GM23338 (cell line): Measurements from ENCODE around the gene GAA. TPM values are rescaled to one million over a fixed set of nuclear protein-coding genes. Genes with fewer than 3 reads are reported as not detected.

ENCODE experiments used
- ATAC-seq: fragments of 200-7000 bp; cut with Tn5 transposase; 3 replicates; pipeline ENCODE4 v1.9.1; 2020
- DNase-seq: peaks from one replicate; pipeline ENCODE4 v3.0.0-alpha.2; 2015; ENCODE audit warnings: low spot score
- H2AFZ ChIP-seq: fragments of 200-600 bp; sonication (generic); 2 replicates; pipeline ENCODE4 v1.8.0; 2016; ENCODE audit warnings: antibody characterized with exemption, mild to moderate bottlenecking, moderate library complexity
- H3F3A ChIP-seq: fragments of 200-600 bp; sonication (generic); replicated peaks from 2 replicates; pipeline ENCODE4 v1.8.0; 2017; ENCODE audit warnings: antibody characterized with exemption, mixed run types, low read depth
- H3K27ac ChIP-seq: fragments of 200-600 bp; sonication (generic); 2 replicates; pipeline ENCODE4 v1.6.1; 2016; ENCODE audit warnings: low read depth
- H3K27me3 ChIP-seq: fragments of 200-600 bp; sonication (generic); 2 replicates; pipeline ENCODE4 v1.8.0; 2016; ENCODE audit warnings: mild to moderate bottlenecking, mixed run types, moderate library complexity; ENCODE audit not compliant: insufficient read depth
- H3K36me3 ChIP-seq: fragments of 200-600 bp; sonication (generic); 2 replicates; pipeline ENCODE4 v1.8.0; 2016; ENCODE audit warnings: mild to moderate bottlenecking; ENCODE audit not compliant: insufficient read depth
- H3K4me1 ChIP-seq: fragments of 200-600 bp; sonication (generic); 2 replicates; pipeline ENCODE4 v1.8.0; 2016; ENCODE audit warnings: mild to moderate bottlenecking, moderate library complexity; ENCODE audit not compliant: insufficient read depth
- H3K4me2 ChIP-seq: fragments of 200-600 bp; sonication (generic); 2 replicates; pipeline ENCODE4 v1.7.1; 2017; ENCODE audit warnings: mixed run types
- H3K4me3 ChIP-seq: fragments of 200-600 bp; sonication (generic); 2 replicates; pipeline ENCODE4 v1.6.1; 2016; ENCODE audit warnings: mixed run types
- H3K79me2 ChIP-seq: fragments of 200-600 bp; sonication (generic); replicated peaks from 2 replicates; pipeline ENCODE4 v1.8.0; 2017; ENCODE audit warnings: mild to moderate bottlenecking; ENCODE audit not compliant: insufficient read depth
- H3K9me2 ChIP-seq: fragments of 200-600 bp; sonication (generic); 2 replicates; pipeline ENCODE4 v1.8.0; 2017; ENCODE audit not compliant: insufficient read depth
- H4K20me1 ChIP-seq: fragments of 200-600 bp; sonication (generic); replicated peaks from 2 replicates; pipeline ENCODE4 v1.8.0; 2017; ENCODE audit warnings: mild to moderate bottlenecking; ENCODE audit not compliant: insufficient read depth
- H3K27ac Mint-ChIP-seq: 2 replicates; pipeline ENCODE4 v1.8.0; 2020; ENCODE audit warnings: inconsistent platforms, mild to moderate bottlenecking, moderate library complexity, mixed read lengths
- H3K27me3 Mint-ChIP-seq: 3 replicates; pipeline ENCODE4 v1.8.0; 2022; ENCODE audit warnings: low read depth, mild to moderate bottlenecking, moderate library complexity, mixed read lengths, inconsistent platforms; ENCODE audit not compliant: insufficient read depth, poor library complexity
- H3K36me3 Mint-ChIP-seq: 3 replicates; pipeline ENCODE4 v1.8.0; 2021; ENCODE audit warnings: low read depth, mild to moderate bottlenecking, inconsistent platforms, moderate library complexity, mixed read lengths
- H3K4me1 Mint-ChIP-seq: 3 replicates; pipeline ENCODE4 v1.8.0; 2020; ENCODE audit warnings: mild to moderate bottlenecking, inconsistent platforms, mixed read lengths
- H3K4me3 Mint-ChIP-seq: 3 replicates; pipeline ENCODE4 v1.8.0; 2021; ENCODE audit warnings: moderate library complexity, mild to moderate bottlenecking, inconsistent platforms, mixed read lengths
- H3K9me3 Mint-ChIP-seq: 3 replicates; pipeline ENCODE4 v1.8.0; 2020; ENCODE audit warnings: moderate library complexity, mild to moderate bottlenecking, inconsistent platforms, mixed read lengths
- CREB1 ChIP-seq: fragments of 250-450 bp; sonication (Bioruptor Pico); IDR thresholded peaks from 2 replicates; pipeline ENCODE4 v1.5.0; 2020; ENCODE audit warnings: low read depth, mild to moderate bottlenecking, moderate library complexity
- EZH2 ChIP-seq: fragments of 200-600 bp; sonication (generic); IDR thresholded peaks from one replicate; pipeline ENCODE4 v1.8.0; 2017; ENCODE audit warnings: antibody characterized with exemption, mild to moderate bottlenecking, low read depth; ENCODE audit not compliant: unreplicated experiment
- EZH2phosphoT487 ChIP-seq: fragments of 200-600 bp; sonication (generic); IDR thresholded peaks from one replicate; pipeline ENCODE4 v1.8.1; 2018; ENCODE audit warnings: antibody characterized with exemption; ENCODE audit not compliant: unreplicated experiment
- JUNB ChIP-seq: IDR thresholded peaks from one replicate; pipeline ENCODE4 v1.6.1; 2016; ENCODE audit warnings: antibody characterized with exemption; ENCODE audit not compliant: unreplicated experiment
- NANOG ChIP-seq: IDR thresholded peaks from 2 replicates; pipeline ENCODE4 v1.6.1; 2016; ENCODE audit warnings: antibody characterized with exemption, borderline replicate concordance
- POLR2AphosphoS5 ChIP-seq: IDR thresholded peaks from 2 replicates; pipeline ENCODE4 v1.6.1; 2016; ENCODE audit warnings: antibody characterized with exemption, low read depth
- STAT1 ChIP-seq: IDR thresholded peaks from one replicate; pipeline ENCODE4 v1.6.1; 2016; ENCODE audit warnings: antibody characterized with exemption; ENCODE audit not compliant: unreplicated experiment
- ZNF114 ChIP-seq: fragments of 250-450 bp; sonication (Bioruptor Pico); IDR thresholded peaks from 2 replicates; pipeline ENCODE4 v1.5.0; 2020; ENCODE audit warnings: mild to moderate bottlenecking, moderate library complexity
- ZNF331 ChIP-seq: fragments of 250-450 bp; sonication (Bioruptor Pico); IDR thresholded peaks from 2 replicates; pipeline ENCODE4 v1.5.0; 2020; ENCODE audit warnings: low read depth, mild to moderate bottlenecking, moderate library complexity
- polyA plus RNA-seq: library from polyadenylated mRNA; unstranded; fragments of >200 nt; fragmentation: Nextera tagmentation; extraction: Ambion mirVana; gene quantifications from 2 replicates; pipeline ENCODE4 v1.2.1, GENCODE V29; 2016
- total RNA-seq: library from RNA; depleted of rRNA; stranded (reverse); fragments of >200 nt; shearing (Covaris generic); gene quantifications from 2 replicates; pipeline ENCODE4 v1.2.3, GENCODE V29; 2014
- TF ChIP-seq, protein P1 (sequence below), 2 experiments: fragments of 200-600 bp in 1 of 2; sonication (generic) in 1 of 2; conservative IDR thresholded peaks; 2 replicates each; pipeline versions ENCODE4 v1.5.1 to v1.6.1; 2016 to 2017; ENCODE audit warnings: antibody characterized with exemption in 2 of 2, low read depth in 2 of 2, mild to moderate bottlenecking in 2 of 2, moderate library complexity in 1 of 2
- TF ChIP-seq, protein P2 (sequence below): IDR thresholded peaks from one replicate; pipeline ENCODE4 v1.6.1; 2018; ENCODE audit warnings: antibody characterized with exemption; ENCODE audit not compliant: unreplicated experiment
- TF ChIP-seq, protein P3 (sequence below): fragments of 250-450 bp; sonication (Bioruptor Pico); IDR thresholded peaks from 2 replicates; pipeline ENCODE4 v1.5.0; 2020; ENCODE audit warnings: mild to moderate bottlenecking, moderate library complexity
- TF ChIP-seq, protein P4 (sequence below): IDR thresholded peaks from 2 replicates; pipeline ENCODE4 v1.6.1; 2016; ENCODE audit warnings: antibody characterized with exemption

The GAA gene
- total and polyA plus RNA-seq, 2 experiments from 2014 or later = 72.5 to 98.1 TPM

DNA sequence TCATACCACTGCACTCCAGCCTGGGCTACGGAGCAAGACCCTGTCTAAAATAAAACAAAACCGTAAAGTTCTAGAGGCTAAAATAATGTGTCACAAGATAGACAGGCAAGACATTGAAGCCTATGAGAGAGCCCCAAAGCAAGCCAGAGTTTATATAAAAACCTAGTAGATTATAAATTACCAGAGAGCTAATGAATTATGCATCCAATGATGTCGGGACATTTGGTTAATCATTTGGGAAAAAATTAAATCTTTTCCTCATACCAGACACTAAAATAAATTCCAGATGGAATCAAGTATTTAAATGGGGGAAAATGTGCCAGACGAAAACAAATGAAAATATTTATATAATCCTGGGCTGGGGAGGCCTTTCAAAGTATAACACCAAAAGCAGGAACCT lies 40.7 kb upstream of the GAA start:
- no peak overlapping the region for H3K4me2 ChIP-seq
- no peak overlapping the region for H3K27ac Mint-ChIP-seq
- H3K4me3 Mint-ChIP-seq = no peak overlapping the region
- H3K9me3 Mint-ChIP-seq = no peaks in the 10 kb centered on the region
- H3K27me3 ChIP-seq = no peaks in the 10 kb centered on the region
- H3K27me3 Mint-ChIP-seq = peaks cover 11% of the 10 kb centered on the region
- H4K20me1 ChIP-seq = no peaks in the 10 kb centered on the region
- ATAC-seq (no peak), DNase-seq (no peak)
- peaks cover 6% of the 10 kb centered on the region; the same call in 1 of the 2 replicates for H3K4me1 ChIP-seq
- H3K4me1 Mint-ChIP-seq = peaks cover 9% of the 10 kb centered on the region
- no peaks in the 10 kb centered on the region for H3K36me3 ChIP-seq
- peaks cover 14% of the 10 kb centered on the region for H3F3A ChIP-seq
- no peaks in the 10 kb centered on the region for H3K79me2 ChIP-seq
- H3K4me3 ChIP-seq = no peak overlapping the region
- H2AFZ ChIP-seq = no peak overlapping the region
- no peaks in the 10 kb centered on the region; the same call in 1 of the 3 replicates for H3K36me3 Mint-ChIP-seq
- TF ChIP-seq EZH2phosphoT487 = no peak
- no peak for TF ChIP-seq ZNF114 (CRISPR knock-in tag)
- no peak for TF ChIP-seq JUNB
- TF ChIP-seq STAT1 = no peak
- TF ChIP-seq CREB1 (CRISPR knock-in tag) = no peak
- TF ChIP-seq EZH2 = no peak
- TF ChIP-seq, protein P1, sequence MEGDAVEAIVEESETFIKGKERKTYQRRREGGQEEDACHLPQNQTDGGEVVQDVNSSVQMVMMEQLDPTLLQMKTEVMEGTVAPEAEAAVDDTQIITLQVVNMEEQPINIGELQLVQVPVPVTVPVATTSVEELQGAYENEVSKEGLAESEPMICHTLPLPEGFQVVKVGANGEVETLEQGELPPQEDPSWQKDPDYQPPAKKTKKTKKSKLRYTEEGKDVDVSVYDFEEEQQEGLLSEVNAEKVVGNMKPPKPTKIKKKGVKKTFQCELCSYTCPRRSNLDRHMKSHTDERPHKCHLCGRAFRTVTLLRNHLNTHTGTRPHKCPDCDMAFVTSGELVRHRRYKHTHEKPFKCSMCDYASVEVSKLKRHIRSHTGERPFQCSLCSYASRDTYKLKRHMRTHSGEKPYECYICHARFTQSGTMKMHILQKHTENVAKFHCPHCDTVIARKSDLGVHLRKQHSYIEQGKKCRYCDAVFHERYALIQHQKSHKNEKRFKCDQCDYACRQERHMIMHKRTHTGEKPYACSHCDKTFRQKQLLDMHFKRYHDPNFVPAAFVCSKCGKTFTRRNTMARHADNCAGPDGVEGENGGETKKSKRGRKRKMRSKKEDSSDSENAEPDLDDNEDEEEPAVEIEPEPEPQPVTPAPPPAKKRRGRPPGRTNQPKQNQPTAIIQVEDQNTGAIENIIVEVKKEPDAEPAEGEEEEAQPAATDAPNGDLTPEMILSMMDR (conservative IDR thresholded peaks at IDR 0.05; ENCODE audit: low read depth in 2 of 2) = no peak
- no peak for TF ChIP-seq POLR2AphosphoS5
- TF ChIP-seq ZNF331 = no peak
- TF ChIP-seq, protein P2, sequence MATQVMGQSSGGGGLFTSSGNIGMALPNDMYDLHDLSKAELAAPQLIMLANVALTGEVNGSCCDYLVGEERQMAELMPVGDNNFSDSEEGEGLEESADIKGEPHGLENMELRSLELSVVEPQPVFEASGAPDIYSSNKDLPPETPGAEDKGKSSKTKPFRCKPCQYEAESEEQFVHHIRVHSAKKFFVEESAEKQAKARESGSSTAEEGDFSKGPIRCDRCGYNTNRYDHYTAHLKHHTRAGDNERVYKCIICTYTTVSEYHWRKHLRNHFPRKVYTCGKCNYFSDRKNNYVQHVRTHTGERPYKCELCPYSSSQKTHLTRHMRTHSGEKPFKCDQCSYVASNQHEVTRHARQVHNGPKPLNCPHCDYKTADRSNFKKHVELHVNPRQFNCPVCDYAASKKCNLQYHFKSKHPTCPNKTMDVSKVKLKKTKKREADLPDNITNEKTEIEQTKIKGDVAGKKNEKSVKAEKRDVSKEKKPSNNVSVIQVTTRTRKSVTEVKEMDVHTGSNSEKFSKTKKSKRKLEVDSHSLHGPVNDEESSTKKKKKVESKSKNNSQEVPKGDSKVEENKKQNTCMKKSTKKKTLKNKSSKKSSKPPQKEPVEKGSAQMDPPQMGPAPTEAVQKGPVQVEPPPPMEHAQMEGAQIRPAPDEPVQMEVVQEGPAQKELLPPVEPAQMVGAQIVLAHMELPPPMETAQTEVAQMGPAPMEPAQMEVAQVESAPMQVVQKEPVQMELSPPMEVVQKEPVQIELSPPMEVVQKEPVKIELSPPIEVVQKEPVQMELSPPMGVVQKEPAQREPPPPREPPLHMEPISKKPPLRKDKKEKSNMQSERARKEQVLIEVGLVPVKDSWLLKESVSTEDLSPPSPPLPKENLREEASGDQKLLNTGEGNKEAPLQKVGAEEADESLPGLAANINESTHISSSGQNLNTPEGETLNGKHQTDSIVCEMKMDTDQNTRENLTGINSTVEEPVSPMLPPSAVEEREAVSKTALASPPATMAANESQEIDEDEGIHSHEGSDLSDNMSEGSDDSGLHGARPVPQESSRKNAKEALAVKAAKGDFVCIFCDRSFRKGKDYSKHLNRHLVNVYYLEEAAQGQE = no peak
- TF ChIP-seq, protein P3, sequence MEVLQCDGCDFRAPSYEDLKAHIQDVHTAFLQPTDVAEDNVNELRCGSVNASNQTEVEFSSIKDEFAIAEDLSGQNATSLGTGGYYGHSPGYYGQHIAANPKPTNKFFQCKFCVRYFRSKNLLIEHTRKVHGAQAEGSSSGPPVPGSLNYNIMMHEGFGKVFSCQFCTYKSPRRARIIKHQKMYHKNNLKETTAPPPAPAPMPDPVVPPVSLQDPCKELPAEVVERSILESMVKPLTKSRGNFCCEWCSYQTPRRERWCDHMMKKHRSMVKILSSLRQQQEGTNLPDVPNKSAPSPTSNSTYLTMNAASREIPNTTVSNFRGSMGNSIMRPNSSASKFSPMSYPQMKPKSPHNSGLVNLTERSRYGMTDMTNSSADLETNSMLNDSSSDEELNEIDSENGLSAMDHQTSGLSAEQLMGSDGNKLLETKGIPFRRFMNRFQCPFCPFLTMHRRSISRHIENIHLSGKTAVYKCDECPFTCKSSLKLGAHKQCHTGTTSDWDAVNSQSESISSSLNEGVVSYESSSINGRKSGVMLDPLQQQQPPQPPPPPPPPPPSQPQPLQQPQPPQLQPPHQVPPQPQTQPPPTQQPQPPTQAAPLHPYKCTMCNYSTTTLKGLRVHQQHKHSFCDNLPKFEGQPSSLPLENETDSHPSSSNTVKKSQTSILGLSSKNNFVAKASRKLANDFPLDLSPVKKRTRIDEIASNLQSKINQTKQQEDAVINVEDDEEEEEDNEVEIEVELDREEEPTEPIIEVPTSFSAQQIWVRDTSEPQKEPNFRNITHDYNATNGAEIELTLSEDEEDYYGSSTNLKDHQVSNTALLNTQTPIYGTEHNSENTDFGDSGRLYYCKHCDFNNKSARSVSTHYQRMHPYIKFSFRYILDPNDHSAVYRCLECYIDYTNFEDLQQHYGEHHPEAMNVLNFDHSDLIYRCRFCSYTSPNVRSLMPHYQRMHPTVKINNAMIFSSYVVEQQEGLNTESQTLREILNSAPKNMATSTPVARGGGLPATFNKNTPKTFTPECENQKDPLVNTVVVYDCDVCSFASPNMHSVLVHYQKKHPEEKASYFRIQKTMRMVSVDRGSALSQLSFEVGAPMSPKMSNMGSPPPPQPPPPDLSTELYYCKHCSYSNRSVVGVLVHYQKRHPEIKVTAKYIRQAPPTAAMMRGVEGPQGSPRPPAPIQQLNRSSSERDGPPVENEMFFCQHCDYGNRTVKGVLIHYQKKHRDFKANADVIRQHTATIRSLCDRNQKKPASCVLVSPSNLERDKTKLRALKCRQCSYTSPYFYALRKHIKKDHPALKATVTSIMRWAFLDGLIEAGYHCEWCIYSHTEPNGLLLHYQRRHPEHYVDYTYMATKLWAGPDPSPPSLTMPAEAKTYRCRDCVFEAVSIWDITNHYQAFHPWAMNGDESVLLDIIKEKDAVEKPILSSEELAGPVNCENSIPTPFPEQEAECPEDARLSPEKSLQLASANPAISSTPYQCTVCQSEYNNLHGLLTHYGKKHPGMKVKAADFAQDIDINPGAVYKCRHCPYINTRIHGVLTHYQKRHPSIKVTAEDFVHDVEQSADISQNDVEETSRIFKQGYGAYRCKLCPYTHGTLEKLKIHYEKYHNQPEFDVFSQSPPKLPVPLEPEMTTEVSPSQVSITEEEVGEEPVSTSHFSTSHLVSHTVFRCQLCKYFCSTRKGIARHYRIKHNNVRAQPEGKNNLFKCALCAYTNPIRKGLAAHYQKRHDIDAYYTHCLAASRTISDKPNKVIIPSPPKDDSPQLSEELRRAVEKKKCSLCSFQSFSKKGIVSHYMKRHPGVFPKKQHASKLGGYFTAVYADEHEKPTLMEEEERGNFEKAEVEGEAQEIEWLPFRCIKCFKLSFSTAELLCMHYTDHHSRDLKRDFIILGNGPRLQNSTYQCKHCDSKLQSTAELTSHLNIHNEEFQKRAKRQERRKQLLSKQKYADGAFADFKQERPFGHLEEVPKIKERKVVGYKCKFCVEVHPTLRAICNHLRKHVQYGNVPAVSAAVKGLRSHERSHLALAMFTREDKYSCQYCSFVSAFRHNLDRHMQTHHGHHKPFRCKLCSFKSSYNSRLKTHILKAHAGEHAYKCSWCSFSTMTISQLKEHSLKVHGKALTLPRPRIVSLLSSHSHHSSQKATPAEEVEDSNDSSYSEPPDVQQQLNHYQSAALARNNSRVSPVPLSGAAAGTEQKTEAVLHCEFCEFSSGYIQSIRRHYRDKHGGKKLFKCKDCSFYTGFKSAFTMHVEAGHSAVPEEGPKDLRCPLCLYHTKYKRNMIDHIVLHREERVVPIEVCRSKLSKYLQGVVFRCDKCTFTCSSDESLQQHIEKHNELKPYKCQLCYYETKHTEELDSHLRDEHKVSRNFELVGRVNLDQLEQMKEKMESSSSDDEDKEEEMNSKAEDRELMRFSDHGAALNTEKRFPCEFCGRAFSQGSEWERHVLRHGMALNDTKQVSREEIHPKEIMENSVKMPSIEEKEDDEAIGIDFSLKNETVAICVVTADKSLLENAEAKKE (CRISPR knock-in tag) = no peak
- TF ChIP-seq, protein P4, sequence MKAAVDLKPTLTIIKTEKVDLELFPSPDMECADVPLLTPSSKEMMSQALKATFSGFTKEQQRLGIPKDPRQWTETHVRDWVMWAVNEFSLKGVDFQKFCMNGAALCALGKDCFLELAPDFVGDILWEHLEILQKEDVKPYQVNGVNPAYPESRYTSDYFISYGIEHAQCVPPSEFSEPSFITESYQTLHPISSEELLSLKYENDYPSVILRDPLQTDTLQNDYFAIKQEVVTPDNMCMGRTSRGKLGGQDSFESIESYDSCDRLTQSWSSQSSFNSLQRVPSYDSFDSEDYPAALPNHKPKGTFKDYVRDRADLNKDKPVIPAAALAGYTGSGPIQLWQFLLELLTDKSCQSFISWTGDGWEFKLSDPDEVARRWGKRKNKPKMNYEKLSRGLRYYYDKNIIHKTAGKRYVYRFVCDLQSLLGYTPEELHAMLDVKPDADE = no peak
- no peak for TF ChIP-seq NANOG
- no peaks in the 10 kb centered on the region for H3K9me2 ChIP-seq
- no peak overlapping the region for H3K27ac ChIP-seq
